Measurements from ENCODE around the gene CLIC6.
"Not testable (repeated sequence)": the region's sequence is repeated elsewhere in the genome, so short reads cannot be mapped to it uniquely, and the experiment has no call there.

Gene CLIC6

GRCh38 chr21:34653522-34653921 is 15.3 kb upstream of the CLIC6 start:
- DNase-seq (ENCODE audit: low spot score), result no peak

- DNase-seq (ENCODE audit: low spot score), result no peak
These were observed 6.9 kb upstream of the CLIC6 start for GRCh38 chr21:34661848-34662247.

- DNase-seq (ENCODE audit: low spot score), result no peak
These were observed 1.0 kb upstream of the CLIC6 start for GRCh38 chr21:34667761-34668160.

- no peak for DNase-seq (ENCODE audit: low spot score)
These were observed 520 bp downstream of the CLIC6 start for GRCh38 chr21:34669149-34669879.

- not testable (repeated sequence) for DNase-seq (ENCODE audit: low spot score)
These were observed 1.1 kb downstream of the CLIC6 start for GRCh38 chr21:34669880-34670219.

GRCh38 chr21:34670220-34670961 is 1.6 kb downstream of the CLIC6 start:
- no peak for DNase-seq (ENCODE audit: low spot score)

- DNase-seq (ENCODE audit: low spot score), result no peak
These were observed 2.2 kb downstream of the CLIC6 start for GRCh38 chr21:34670962-34671348.

GRCh38 chr21:34671462-34671861 is 2.7 kb downstream of the CLIC6 start:
- no peak for DNase-seq (ENCODE audit: low spot score)

GRCh38 chr21:34671891-34672290 is 3.1 kb downstream of the CLIC6 start:
- DNase-seq (ENCODE audit: low spot score), result no peak

GRCh38 chr21:34673006-34673405 is 4.2 kb downstream of the CLIC6 start:
- no peak for DNase-seq (ENCODE audit: low spot score)

GRCh38 chr21:34674468-34674867 is 5.7 kb downstream of the CLIC6 start:
- no peak for DNase-seq (ENCODE audit: low spot score)

GRCh38 chr21:34675871-34676270 is 7.1 kb downstream of the CLIC6 start:
- no peak for DNase-seq (ENCODE audit: low spot score)

- DNase-seq (ENCODE audit: low spot score), result no peak
These were observed 10.3 kb downstream of the CLIC6 start for GRCh38 chr21:34679051-34679450.

GRCh38 chr21:34684174-34684876 is 15.5 kb downstream of the CLIC6 start:
- DNase-seq (ENCODE audit: low spot score), result no peak

GRCh38 chr21:34687065-34687464 is 18.3 kb downstream of the CLIC6 start:
- no peak for DNase-seq (ENCODE audit: low spot score)

GRCh38 chr21:34687745-34688144 is 19.0 kb downstream of the CLIC6 start:
- no peak for DNase-seq (ENCODE audit: low spot score)

GRCh38 chr21:34688145-34688544 is 19.4 kb downstream of the CLIC6 start:
- DNase-seq (ENCODE audit: low spot score), result no peak

GRCh38 chr21:34688715-34689114 is 19.9 kb downstream of the CLIC6 start:
- no peak for DNase-seq (ENCODE audit: low spot score)

- no peak for DNase-seq (ENCODE audit: low spot score)
These were observed 21.4 kb downstream of the CLIC6 start for GRCh38 chr21:34690041-34690792.

- DNase-seq (ENCODE audit: low spot score), result no peak
These were observed 22.0 kb downstream of the CLIC6 start for GRCh38 chr21:34690793-34691175.

GRCh38 chr21:34691390-34692032 is 22.7 kb downstream of the CLIC6 start:
- no peak for DNase-seq (ENCODE audit: low spot score)

GRCh38 chr21:34692458-34693020 is 23.7 kb downstream of the CLIC6 start:
- DNase-seq (ENCODE audit: low spot score), result no peak
